HL-60 (cell line): ENCODE data around the gene PARP3.
"Not testable (repeated sequence)": the region's sequence is repeated elsewhere in the genome, so short reads cannot be mapped to it uniquely, and the experiment has no call there.

ENCODE experiments used
- POLR2AphosphoS5 ChIP-seq: IDR thresholded peaks from 2 replicates; pipeline ENCODE4 v1.6.1; 2012; ENCODE audit warnings: low read depth
- TF ChIP-seq, protein P1 (sequence below): IDR thresholded peaks from one replicate; pipeline ENCODE4 v1.5.1; 2011; ENCODE audit warnings: low read length, control low read depth, inconsistent platforms; ENCODE audit not compliant: insufficient read depth
- TF ChIP-seq, protein P2 (sequence below): IDR thresholded peaks from 2 replicates; pipeline ENCODE4 v1.6.1; 2012; ENCODE audit warnings: low read depth; ENCODE audit not compliant: insufficient replicate concordance

DNA sequence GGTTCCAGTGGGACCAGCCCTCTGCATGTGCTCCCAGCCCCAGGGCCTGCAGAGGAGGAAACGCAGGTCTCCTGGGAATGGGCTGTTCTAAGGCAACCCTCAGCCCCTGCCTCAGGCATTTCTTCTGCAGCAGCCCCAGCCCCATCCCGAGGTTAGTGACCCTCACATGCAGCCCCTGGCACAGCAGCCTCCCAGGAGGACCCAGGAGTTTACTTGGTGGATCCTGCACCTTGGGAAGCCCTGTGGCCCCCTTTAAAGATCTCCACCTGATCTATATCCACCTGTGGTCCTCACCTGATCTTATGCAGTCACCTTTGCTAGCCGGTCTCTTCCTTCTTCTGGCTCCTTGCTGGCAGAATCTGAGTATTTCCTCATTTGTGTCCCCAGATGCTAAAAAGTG lies 13.2 kb upstream of the PARP3 start:
- TF ChIP-seq, protein P1, sequence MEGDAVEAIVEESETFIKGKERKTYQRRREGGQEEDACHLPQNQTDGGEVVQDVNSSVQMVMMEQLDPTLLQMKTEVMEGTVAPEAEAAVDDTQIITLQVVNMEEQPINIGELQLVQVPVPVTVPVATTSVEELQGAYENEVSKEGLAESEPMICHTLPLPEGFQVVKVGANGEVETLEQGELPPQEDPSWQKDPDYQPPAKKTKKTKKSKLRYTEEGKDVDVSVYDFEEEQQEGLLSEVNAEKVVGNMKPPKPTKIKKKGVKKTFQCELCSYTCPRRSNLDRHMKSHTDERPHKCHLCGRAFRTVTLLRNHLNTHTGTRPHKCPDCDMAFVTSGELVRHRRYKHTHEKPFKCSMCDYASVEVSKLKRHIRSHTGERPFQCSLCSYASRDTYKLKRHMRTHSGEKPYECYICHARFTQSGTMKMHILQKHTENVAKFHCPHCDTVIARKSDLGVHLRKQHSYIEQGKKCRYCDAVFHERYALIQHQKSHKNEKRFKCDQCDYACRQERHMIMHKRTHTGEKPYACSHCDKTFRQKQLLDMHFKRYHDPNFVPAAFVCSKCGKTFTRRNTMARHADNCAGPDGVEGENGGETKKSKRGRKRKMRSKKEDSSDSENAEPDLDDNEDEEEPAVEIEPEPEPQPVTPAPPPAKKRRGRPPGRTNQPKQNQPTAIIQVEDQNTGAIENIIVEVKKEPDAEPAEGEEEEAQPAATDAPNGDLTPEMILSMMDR = not testable (repeated sequence)
- TF ChIP-seq, protein P2, sequence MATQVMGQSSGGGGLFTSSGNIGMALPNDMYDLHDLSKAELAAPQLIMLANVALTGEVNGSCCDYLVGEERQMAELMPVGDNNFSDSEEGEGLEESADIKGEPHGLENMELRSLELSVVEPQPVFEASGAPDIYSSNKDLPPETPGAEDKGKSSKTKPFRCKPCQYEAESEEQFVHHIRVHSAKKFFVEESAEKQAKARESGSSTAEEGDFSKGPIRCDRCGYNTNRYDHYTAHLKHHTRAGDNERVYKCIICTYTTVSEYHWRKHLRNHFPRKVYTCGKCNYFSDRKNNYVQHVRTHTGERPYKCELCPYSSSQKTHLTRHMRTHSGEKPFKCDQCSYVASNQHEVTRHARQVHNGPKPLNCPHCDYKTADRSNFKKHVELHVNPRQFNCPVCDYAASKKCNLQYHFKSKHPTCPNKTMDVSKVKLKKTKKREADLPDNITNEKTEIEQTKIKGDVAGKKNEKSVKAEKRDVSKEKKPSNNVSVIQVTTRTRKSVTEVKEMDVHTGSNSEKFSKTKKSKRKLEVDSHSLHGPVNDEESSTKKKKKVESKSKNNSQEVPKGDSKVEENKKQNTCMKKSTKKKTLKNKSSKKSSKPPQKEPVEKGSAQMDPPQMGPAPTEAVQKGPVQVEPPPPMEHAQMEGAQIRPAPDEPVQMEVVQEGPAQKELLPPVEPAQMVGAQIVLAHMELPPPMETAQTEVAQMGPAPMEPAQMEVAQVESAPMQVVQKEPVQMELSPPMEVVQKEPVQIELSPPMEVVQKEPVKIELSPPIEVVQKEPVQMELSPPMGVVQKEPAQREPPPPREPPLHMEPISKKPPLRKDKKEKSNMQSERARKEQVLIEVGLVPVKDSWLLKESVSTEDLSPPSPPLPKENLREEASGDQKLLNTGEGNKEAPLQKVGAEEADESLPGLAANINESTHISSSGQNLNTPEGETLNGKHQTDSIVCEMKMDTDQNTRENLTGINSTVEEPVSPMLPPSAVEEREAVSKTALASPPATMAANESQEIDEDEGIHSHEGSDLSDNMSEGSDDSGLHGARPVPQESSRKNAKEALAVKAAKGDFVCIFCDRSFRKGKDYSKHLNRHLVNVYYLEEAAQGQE = not testable (repeated sequence)
- TF ChIP-seq POLR2AphosphoS5 = not testable (repeated sequence)
